D341Med (cell line): ENCODE data around the gene RHEBL1.

Experiments used
- DNase-seq: peaks from one replicate; pipeline ENCODE4 v3.0.0; 2012; ENCODE audit warnings: low spot score

The RHEBL1 gene

DNA sequence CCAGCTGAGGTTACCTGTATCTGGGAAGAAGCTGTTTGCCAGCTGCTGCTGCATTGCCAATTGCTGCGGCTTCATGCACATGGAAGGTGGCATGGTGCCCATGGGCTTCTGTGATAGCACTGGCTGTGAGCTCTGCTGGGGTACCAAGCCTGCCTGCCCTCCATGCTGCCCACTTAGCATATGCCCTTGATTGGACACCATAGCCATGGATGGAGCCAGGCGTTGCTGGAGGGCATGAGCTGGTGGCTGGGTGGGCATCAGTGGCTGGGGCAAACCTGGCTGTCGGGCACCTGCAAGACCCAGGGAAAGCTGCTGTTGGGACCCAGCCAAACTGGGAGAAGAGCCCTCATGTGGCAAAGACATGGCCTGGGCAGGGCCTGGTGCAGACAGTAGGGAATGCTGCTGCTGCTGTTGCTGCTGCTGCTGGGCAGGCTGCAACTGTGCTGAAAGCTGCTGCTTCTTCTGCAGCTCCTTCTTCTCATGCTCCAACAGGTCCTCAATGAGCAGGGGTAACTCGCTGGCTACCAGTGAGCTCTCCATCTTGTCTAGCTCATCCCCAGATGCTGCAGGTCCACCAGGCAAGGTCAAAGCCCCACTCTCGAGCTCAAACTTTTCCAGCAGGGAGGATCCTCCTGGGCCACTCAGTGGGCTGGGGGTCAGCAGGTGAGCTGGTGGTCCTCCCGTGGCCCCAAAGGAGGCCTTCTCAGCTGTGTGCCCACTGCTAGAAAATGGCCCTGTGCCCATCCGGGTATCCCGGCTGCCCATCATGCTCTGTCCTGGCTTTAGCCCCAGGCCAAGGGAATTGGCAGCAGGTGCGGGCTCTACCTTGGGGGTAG, 32.5 kb downstream of the RHEBL1 start:
- DNase-seq = peak; percentile 65

DNA sequence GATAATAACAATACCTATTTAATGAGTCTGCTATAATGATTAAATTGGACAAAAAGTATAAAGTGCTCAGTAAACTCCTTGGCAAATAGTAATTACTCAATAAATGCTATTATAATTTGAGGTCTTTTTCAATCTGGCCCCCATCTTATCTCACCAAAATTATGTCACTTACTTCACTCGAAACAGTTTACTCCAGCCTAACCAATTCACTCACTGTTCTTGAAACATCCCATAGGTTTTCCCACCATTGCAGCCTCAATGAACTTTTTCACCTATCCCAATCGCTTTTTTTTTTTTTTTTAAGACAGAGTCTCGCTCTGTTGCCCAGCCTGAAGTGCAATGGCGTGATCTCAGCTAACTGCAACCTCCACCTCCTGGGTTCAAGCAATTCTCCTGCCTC, 33.8 kb downstream of the RHEBL1 start:
- DNase-seq = no peak

- DNase-seq = no peak
These were observed 35.5 kb downstream of the RHEBL1 start for GRCh38 chr12:49034286-49034622.

- no peak for DNase-seq
These were observed 36.0 kb downstream of the RHEBL1 start for GRCh38 chr12:49033611-49034285.

DNA sequence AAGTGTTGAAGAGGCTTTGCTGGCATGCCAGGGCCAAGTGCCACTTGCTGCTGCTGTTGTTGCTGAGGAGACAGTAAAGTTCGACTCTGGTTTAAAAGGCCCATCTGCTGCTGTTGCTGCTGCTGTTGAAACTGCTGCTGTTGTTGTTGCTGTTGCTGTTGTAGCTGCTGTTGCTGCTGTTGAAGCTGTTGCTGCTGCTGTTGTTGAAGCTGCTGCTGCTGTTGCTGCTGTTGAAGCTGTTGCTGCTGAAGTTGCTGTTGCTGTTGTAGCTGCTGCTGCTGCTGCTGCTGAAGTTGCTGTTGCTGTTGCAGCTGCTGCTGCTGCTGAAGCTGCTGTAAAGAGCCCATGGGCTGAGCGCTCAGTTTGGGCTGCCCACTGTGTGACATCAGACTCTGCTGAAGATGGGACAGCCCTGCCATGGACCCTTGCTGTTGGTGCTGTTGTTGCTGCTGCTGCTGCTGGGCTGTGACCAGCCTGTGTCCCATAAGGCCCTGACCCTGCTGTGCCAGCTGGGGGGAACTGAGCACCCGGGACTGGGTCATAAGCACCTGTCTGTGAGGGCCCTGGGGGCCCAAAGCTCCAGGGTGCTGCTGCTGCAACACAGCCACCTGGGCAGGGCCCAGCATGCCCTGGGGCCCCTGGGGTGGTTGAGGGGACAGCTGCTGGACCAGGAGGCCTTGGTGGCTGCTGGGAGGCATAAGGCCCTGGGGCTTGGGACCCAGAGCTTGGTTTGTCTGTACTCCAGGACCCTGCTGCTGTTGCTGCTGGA, 36.9 kb downstream of the RHEBL1 start:
- no peak for DNase-seq

GRCh38 chr12:49032276-49032675, 37.5 kb downstream of the RHEBL1 start:
- no peak for DNase-seq

GRCh38 chr12:49031573-49032161, 38.1 kb downstream of the RHEBL1 start:
- DNase-seq = no peak

GRCh38 chr12:49030714-49031572, 38.8 kb downstream of the RHEBL1 start:
- DNase-seq = no peak

GRCh38 chr12:49030119-49030518, 39.7 kb downstream of the RHEBL1 start:
- no peak for DNase-seq

- DNase-seq = no peak
These were observed 41.0 kb downstream of the RHEBL1 start for GRCh38 chr12:49028666-49029275.

GRCh38 chr12:49027846-49028555, 41.8 kb downstream of the RHEBL1 start:
- no peak for DNase-seq

GRCh38 chr12:49026678-49027480, 42.9 kb downstream of the RHEBL1 start:
- DNase-seq = peak; percentile 26

GRCh38 chr12:49026101-49026500, 43.7 kb downstream of the RHEBL1 start:
- no peak for DNase-seq

- no peak for DNase-seq
These were observed 44.3 kb downstream of the RHEBL1 start for GRCh38 chr12:49025463-49025862.

DNA sequence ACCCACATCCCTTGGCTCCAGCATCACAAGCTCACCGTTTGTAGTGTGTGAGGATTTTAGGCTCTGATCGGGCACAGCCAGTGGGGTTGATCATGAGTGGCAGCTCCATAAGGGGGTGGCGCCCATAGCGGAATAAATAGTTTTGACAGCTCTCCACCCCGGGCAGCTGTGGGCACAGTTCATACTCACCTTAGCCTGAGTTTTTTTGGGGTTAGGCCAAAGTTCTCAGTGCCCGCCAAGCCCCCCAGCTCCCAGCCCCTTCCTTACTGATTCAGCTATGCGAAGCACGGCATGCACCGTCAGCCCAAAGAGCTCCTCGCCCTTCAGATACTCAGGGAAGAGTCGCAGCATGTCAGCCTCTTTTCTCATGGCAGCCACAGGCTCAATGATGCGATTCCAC, 45.2 kb downstream of the RHEBL1 start:
- DNase-seq = no peak

GRCh38 chr12:49023812-49024211, 46.0 kb downstream of the RHEBL1 start:
- no peak for DNase-seq

- DNase-seq = peak; percentile 29
These were observed 47.1 kb downstream of the RHEBL1 start for GRCh38 chr12:49022558-49023178.

- DNase-seq = peak; percentile 28
These were observed 48.4 kb downstream of the RHEBL1 start for GRCh38 chr12:49021292-49021915.

DNA sequence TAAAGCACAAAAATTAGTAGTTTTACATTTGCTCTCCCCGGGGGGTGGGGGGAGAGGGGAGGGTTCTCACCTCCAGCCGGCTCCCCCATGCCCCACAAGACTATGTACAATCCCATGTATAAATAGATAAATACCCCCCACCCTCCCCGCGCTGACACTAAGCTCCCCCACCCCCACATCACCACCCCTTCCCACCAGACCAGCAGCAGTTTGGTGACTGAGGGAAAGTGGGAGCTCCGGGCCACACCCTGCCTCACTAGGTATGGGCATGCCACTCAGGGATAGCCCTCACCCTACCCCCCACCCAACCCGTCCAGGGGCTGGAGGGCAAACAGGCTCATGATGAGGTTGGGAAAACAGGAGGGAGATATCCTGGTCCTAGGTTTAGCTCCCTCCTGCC, 49.3 kb downstream of the RHEBL1 start:
- peak; percentile 41 for DNase-seq
